ENCODE results near the gene TMEM125. TPM values are rescaled to one million over a fixed set of nuclear protein-coding genes. Genes with fewer than 3 reads are reported as not detected.

TMEM125 gene
- total RNA-seq, 1 experiment from 2014 or later, result 24.4 TPM

- Mint-ChIP-seq H3K36me3 (ENCODE audit: insufficient read depth, unreplicated experiment) (peaks cover 32% of the 10 kb centered on the region), H3K27me3 (ENCODE audit: unreplicated experiment) (no peaks in the 10 kb centered on the region), H3K4me1 (ENCODE audit: low read depth, unreplicated experiment) (peaks cover 28% of the 10 kb centered on the region), H3K27ac (ENCODE audit: unreplicated experiment) (no peak overlapping the region), H3K4me3 (ENCODE audit: low read depth, unreplicated experiment) (peak overlapping the region; percentile 83), H3K9me3 (ENCODE audit: low read depth, unreplicated experiment) (no peaks in the 10 kb centered on the region)
- intact Hi-C loops (cut with micrococcal nuclease; ENCODE audit: unreplicated experiment), result loop anchor here (2.0 kb wide), 1 partner anchor 14 kb away; no protein-coding TSS in a partner anchor
- DNase-seq, result no peak
- no TSS peak for BruUV-seq (replicated peaks)
- TF ChIP-seq CTCF (IDR thresholded peaks at IDR 0.05; ENCODE audit: unreplicated experiment), result no peak
- CTCF ChIA-PET, result interaction anchor here (0.6 to 1.9 kb wide), 4 partner anchors 38 to 260 kb away, joined by 3 to 14 read pairs (median 6); partner anchors contain the start of genes CDC20 and ELOVL1
These were observed 14.8 kb downstream of the TMEM125 start for GRCh38 chr1:43284546-43285110.

- intact Hi-C loops (cut with micrococcal nuclease; ENCODE audit: unreplicated experiment), result loop anchor here (2.0 kb wide), 1 partner anchor 15 kb away; no protein-coding TSS in a partner anchor
- peak within 1 kb of the TSS; percentile 83 for H3K4me3 Mint-ChIP-seq (ENCODE audit: low read depth, unreplicated experiment)
- DNase-seq, result peak; percentile 97
- TF ChIP-seq CTCF (IDR thresholded peaks at IDR 0.05; ENCODE audit: unreplicated experiment), result peak; percentile 67
- BruUV-seq (replicated peaks), result no TSS peak
- H3K27me3 Mint-ChIP-seq (ENCODE audit: unreplicated experiment), result no peaks in the 10 kb centered on the region
- H3K4me1 Mint-ChIP-seq (ENCODE audit: low read depth, unreplicated experiment), result peaks cover 28% of the 10 kb centered on the region
- peaks cover 32% of the 10 kb centered on the region for H3K36me3 Mint-ChIP-seq (ENCODE audit: insufficient read depth, unreplicated experiment)
- peak within 1 kb of the TSS; percentile 43 for H3K27ac Mint-ChIP-seq (ENCODE audit: unreplicated experiment)
- CTCF ChIA-PET, result interaction anchor here (0.7 to 1.9 kb wide), 15 partner anchors 9 to 265 kb away, joined by 3 to 14 read pairs (median 4); partner anchors contain the start of genes CDC20, ELOVL1 and TMEM125
- H3K9me3 Mint-ChIP-seq (ENCODE audit: low read depth, unreplicated experiment), result no peaks in the 10 kb centered on the region
These were observed 15.6 kb downstream of the TMEM125 start, which contains the start of gene C1orf210 for GRCh38 chr1:43285269-43285990. Gene C1orf210 (minus strand): TSS chr1:43285581. CDS start chr1:43283270, 2,311 bp downstream.

- Mint-ChIP-seq H3K4me1 (ENCODE audit: low read depth, unreplicated experiment) (peaks cover 28% of the 10 kb centered on the region), H3K27ac (ENCODE audit: unreplicated experiment) (no peak overlapping the region), H3K36me3 (ENCODE audit: insufficient read depth, unreplicated experiment) (peaks cover 29% of the 10 kb centered on the region), H3K27me3 (ENCODE audit: unreplicated experiment) (no peaks in the 10 kb centered on the region), H3K9me3 (ENCODE audit: low read depth, unreplicated experiment) (no peaks in the 10 kb centered on the region), H3K4me3 (ENCODE audit: low read depth, unreplicated experiment) (peak overlapping the region; percentile 83)
- BruUV-seq (replicated peaks), result no TSS peak
- intact Hi-C loops (cut with micrococcal nuclease; ENCODE audit: unreplicated experiment), result no loop called here
- no peak for DNase-seq
- CTCF ChIA-PET, result interaction anchor here (0.7 to 1.9 kb wide), 11 partner anchors 9 to 509 kb away, joined by 3 to 14 read pairs (median 4); partner anchors contain the start of genes CDC20, ELOVL1 and TMEM125
- TF ChIP-seq CTCF (IDR thresholded peaks at IDR 0.05; ENCODE audit: unreplicated experiment), result no peak
These were observed 16.3 kb downstream of the TMEM125 start for GRCh38 chr1:43286115-43286514.

GRCh38 chr1:43286533-43286932 lies 16.8 kb downstream of the TMEM125 start:
- H3K27ac Mint-ChIP-seq (ENCODE audit: unreplicated experiment), result no peak overlapping the region

More at GRCh38 chr1:43286533-43286932, 16.8 kb downstream of the TMEM125 start:
- Mint-ChIP-seq H3K4me1 (ENCODE audit: low read depth, unreplicated experiment) (peaks cover 28% of the 10 kb centered on the region), H3K9me3 (ENCODE audit: low read depth, unreplicated experiment) (no peaks in the 10 kb centered on the region), H3K27me3 (ENCODE audit: unreplicated experiment) (no peaks in the 10 kb centered on the region), H3K36me3 (ENCODE audit: insufficient read depth, unreplicated experiment) (peaks cover 25% of the 10 kb centered on the region), H3K4me3 (ENCODE audit: low read depth, unreplicated experiment) (peak overlapping the region; percentile 83)
- TF ChIP-seq CTCF (IDR thresholded peaks at IDR 0.05; ENCODE audit: unreplicated experiment), result no peak
- DNase-seq, result no peak
- no TSS peak for BruUV-seq (replicated peaks)
- CTCF ChIA-PET, result interaction anchor here (0.7 kb wide), 1 partner anchor 509 kb away, joined by 3 read pairs; no protein-coding TSS in a partner anchor
- intact Hi-C loops (cut with micrococcal nuclease; ENCODE audit: unreplicated experiment), result no loop called here

Data from Calu3 (cell line).